ENCODE measurements around the gene SHC3.

- TF ChIP-seq POLR2A (IDR thresholded peaks at IDR 0.05) (no peak), CTCF (IDR thresholded peaks at IDR 0.05) (no peak)
Observed at GRCh38 chr9:89135591-89136166, 42.9 kb downstream of the SHC3 start.

Data from esophagus squamous epithelium (tissue), 4 donors.